H9 (cell line): Measurements from ENCODE around the gene EZH2. TPM values are rescaled to one million over a fixed set of nuclear protein-coding genes. Genes with fewer than 3 reads are reported as not detected.

Source experiments
- DNase-seq: peaks from one replicate; pipeline ENCODE4 v3.0.0-alpha.2; 2017
- H2AFZ ChIP-seq: one replicate; pipeline ENCODE4 v1.6.1; 2013; ENCODE audit warnings: mild to moderate bottlenecking, low read length, control low read depth, moderate library complexity
- H2AK5ac ChIP-seq: 2 replicates; pipeline ENCODE4 v1.6.1; 2013; ENCODE audit warnings: low read length, control low read depth, mixed read lengths; ENCODE audit not compliant: insufficient read length
- H2BK120ac ChIP-seq: one replicate; pipeline ENCODE4 v1.6.1; 2013; ENCODE audit warnings: low read depth, mild to moderate bottlenecking, low read length, control low read depth, inconsistent platforms; ENCODE audit not compliant: poor library complexity, severe bottlenecking
- H2BK12ac ChIP-seq: 2 replicates; pipeline ENCODE4 v1.6.1; 2013; ENCODE audit warnings: low read length, control low read depth, mixed read lengths, low read depth; ENCODE audit not compliant: insufficient read length
- H2BK15ac ChIP-seq: 2 replicates; pipeline ENCODE4 v1.6.1; 2013; ENCODE audit warnings: low read depth, low read length, control low read depth
- H2BK20ac ChIP-seq: one replicate; pipeline ENCODE4 v1.6.1; 2013; ENCODE audit warnings: low read depth, mild to moderate bottlenecking, low read length, control low read depth, inconsistent platforms; ENCODE audit not compliant: poor library complexity, severe bottlenecking
- H2BK5ac ChIP-seq: 2 replicates; pipeline ENCODE4 v1.6.1; 2013; ENCODE audit warnings: low read length, control low read depth, mixed read lengths; ENCODE audit not compliant: insufficient read length
- H3K14ac ChIP-seq: 2 replicates; pipeline ENCODE4 v1.6.1; 2013; ENCODE audit warnings: low read length, control low read depth; ENCODE audit not compliant: insufficient read depth
- H3K18ac ChIP-seq: 2 replicates; pipeline ENCODE4 v1.6.1; 2013; ENCODE audit warnings: low read depth, mild to moderate bottlenecking, mixed read lengths, low read length, control low read depth; ENCODE audit not compliant: insufficient read length
- H3K23ac ChIP-seq: 2 replicates; pipeline ENCODE4 v1.6.1; 2013; ENCODE audit warnings: low read length, control low read depth, mixed read lengths, low read depth; ENCODE audit not compliant: insufficient read length
- H3K23me2 ChIP-seq: 2 replicates; pipeline ENCODE4 v1.6.1; 2013; ENCODE audit warnings: low read depth, mild to moderate bottlenecking, mixed read lengths, low read length, control low read depth; ENCODE audit not compliant: insufficient read length, poor library complexity, severe bottlenecking
- H3K27ac ChIP-seq: 2 replicates; pipeline ENCODE4 v1.5.1; 2013; ENCODE audit warnings: low read length, control low read depth, mixed read lengths, low read depth; ENCODE audit not compliant: insufficient read length
- H3K27me3 ChIP-seq: 2 replicates; pipeline ENCODE4 v1.6.1; 2013; ENCODE audit warnings: low read length, control low read depth, inconsistent platforms; ENCODE audit not compliant: insufficient read depth
- H3K4ac ChIP-seq: 2 replicates; pipeline ENCODE4 v1.6.1; 2013; ENCODE audit warnings: low read depth, mild to moderate bottlenecking, control low read depth, inconsistent platforms, low read length, moderate library complexity
- H3K4me1 ChIP-seq: 2 replicates; pipeline ENCODE4 v1.6.1; 2013; ENCODE audit warnings: low read length, control low read depth, inconsistent platforms; ENCODE audit not compliant: insufficient read depth
- H3K4me2 ChIP-seq: 2 replicates; pipeline ENCODE4 v1.6.1; 2013; ENCODE audit warnings: low read length, control low read depth, mixed read lengths; ENCODE audit not compliant: insufficient read length, insufficient read depth
- H3K56ac ChIP-seq: 2 replicates; pipeline ENCODE4 v1.6.1; 2013; ENCODE audit warnings: low read depth, mild to moderate bottlenecking, mixed read lengths, low read length, control low read depth; ENCODE audit not compliant: insufficient read length
- H3K79me1 ChIP-seq: 2 replicates; pipeline ENCODE4 v1.6.1; 2013; ENCODE audit warnings: low read depth, mild to moderate bottlenecking, moderate library complexity, low read length, control low read depth, inconsistent platforms; ENCODE audit not compliant: insufficient read depth, poor library complexity, severe bottlenecking
- H3K79me2 ChIP-seq: 2 replicates; pipeline ENCODE4 v1.6.1; 2013; ENCODE audit warnings: low read length, control low read depth, inconsistent platforms; ENCODE audit not compliant: insufficient read depth
- H3K9ac ChIP-seq: 2 replicates; pipeline ENCODE4 v1.6.1; 2013; ENCODE audit warnings: low read length, control low read depth, mixed read lengths; ENCODE audit not compliant: insufficient read length; ENCODE audit errors: extremely low read depth
- H3K9me3 ChIP-seq: one replicate; pipeline ENCODE4 v1.6.1; 2013; ENCODE audit warnings: low read depth, low read length, inconsistent platforms; ENCODE audit not compliant: control insufficient read depth
- H3T11ph ChIP-seq: one replicate; pipeline ENCODE4 v1.6.1; 2013; ENCODE audit warnings: mild to moderate bottlenecking, low read length, control low read depth, inconsistent platforms
- H4K20me1 ChIP-seq: one replicate; pipeline ENCODE4 v1.6.1; 2013; ENCODE audit not compliant: control insufficient read depth, insufficient read length, insufficient read depth
- H4K5ac ChIP-seq: 2 replicates; pipeline ENCODE4 v1.6.1; 2013; ENCODE audit warnings: low read depth, mild to moderate bottlenecking, mixed read lengths, low read length, control low read depth; ENCODE audit not compliant: insufficient read length
- H4K8ac ChIP-seq: replicated peaks from 2 replicates; pipeline ENCODE4 v1.6.1; 2013; ENCODE audit warnings: low read length, control low read depth, mixed read lengths, low read depth; ENCODE audit not compliant: insufficient read length
- H4K91ac ChIP-seq: 2 replicates; pipeline ENCODE4 v1.6.1; 2013; ENCODE audit warnings: low read depth, mild to moderate bottlenecking, moderate library complexity, mixed read lengths, low read length, control low read depth; ENCODE audit not compliant: insufficient read length
- H3K27ac Mint-ChIP-seq, 3 experiments: 2 replicates in 2 of 3; 3 replicates in 1 of 3; pipeline ENCODE4 v1.8.0; 2020 to 2021; ENCODE audit warnings: mixed read lengths in 3 of 3, mild to moderate bottlenecking in 1 of 3, moderate library complexity in 1 of 3
- H3K27me3 Mint-ChIP-seq: 2 replicates; pipeline ENCODE4 v1.8.0; 2021; ENCODE audit warnings: low read depth, mild to moderate bottlenecking, moderate library complexity, mixed read lengths
- H3K36me3 Mint-ChIP-seq, 3 experiments: 2 replicates in 2 of 3; 3 replicates in 1 of 3; pipeline ENCODE4 v1.8.0; 2020 to 2021; ENCODE audit warnings: low read depth in 3 of 3, mixed read lengths in 3 of 3; ENCODE audit not compliant: insufficient read depth in 1 of 3
- H3K4me1 Mint-ChIP-seq, 2 experiments: 2 replicates each; pipeline ENCODE4 v1.8.0; 2020; ENCODE audit warnings: mixed read lengths in 2 of 2
- H3K4me3 Mint-ChIP-seq, 2 experiments: 2 replicates in 1 of 2; 3 replicates in 1 of 2; pipeline ENCODE4 v1.8.0; 2020 to 2021; ENCODE audit warnings: mild to moderate bottlenecking in 2 of 2, mixed read lengths in 2 of 2, moderate library complexity in 1 of 2
- H3K9me3 Mint-ChIP-seq, 2 experiments: 2 replicates in 1 of 2; 3 replicates in 1 of 2; pipeline ENCODE4 v1.8.0; 2020; ENCODE audit warnings: mild to moderate bottlenecking in 2 of 2, mixed read lengths in 2 of 2, moderate library complexity in 1 of 2
- CTCF ChIP-seq: fragments of 200-600 bp; sonication (generic); conservative IDR thresholded peaks from 3 replicates; pipeline ENCODE4 v1.8.0; 2021; ENCODE audit warnings: antibody characterized with exemption, mild to moderate bottlenecking
- WGBS: extraction: QIAGEN DNeasy Blood & Tissue Kit; methylation state at CpG from one replicate; pipeline ENCODE4 v1.1.7; 2013; ENCODE audit warnings: missing lambda C conversion rate, low lambda C conversion rate, mixed read lengths; ENCODE audit not compliant: insufficient read length; ENCODE audit errors: extremely low coverage; 5-methylcytosine and 5-hydroxymethylcytosine counted together
- total RNA-seq: library from RNA; stranded (reverse); gene quantifications from 2 replicates; pipeline ENCODE4 v1.2.1, GENCODE V29; 2021

Gene EZH2
- total RNA-seq, 1 experiment from 2014 or later = 41.3 TPM

DNA sequence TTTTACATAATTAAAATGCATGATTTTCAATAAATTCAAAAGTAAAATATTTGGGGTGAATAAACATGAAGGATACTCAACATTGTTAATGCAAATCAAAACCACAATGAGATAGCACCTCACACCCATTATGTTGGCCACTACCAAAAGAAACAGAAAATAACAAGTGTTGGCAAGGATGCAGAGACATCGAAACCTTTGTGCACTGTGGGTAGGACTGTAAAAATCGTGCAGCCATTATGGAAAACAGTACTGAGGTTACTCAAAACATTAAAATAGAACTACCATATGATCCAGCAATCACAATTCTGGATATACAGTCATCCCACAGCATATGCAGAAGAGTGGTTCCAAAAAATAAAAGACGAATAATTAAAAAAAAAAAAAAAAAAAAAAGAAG is 13.1 kb downstream of the EZH2 start:
- Histone ChIP-seq H3T11ph (no peak overlapping the region), H3K79me1 (peaks cover 16% of the 10 kb centered on the region), H3K27me3 (no peaks in the 10 kb centered on the region), H3K4me1 (no peaks in the 10 kb centered on the region), H2AK5ac (no peak overlapping the region), H2BK20ac (no peak overlapping the region), H2BK12ac (no peak overlapping the region), H4K8ac (no peak overlapping the region), H2BK15ac (no peak overlapping the region), H3K27ac (no peak overlapping the region), H3K56ac (no peak overlapping the region), H3K4ac (no peak overlapping the region), H2BK5ac (no peak overlapping the region), H3K23me2 (no peaks in the 10 kb centered on the region), H4K5ac (no peak overlapping the region), H3K14ac (no peak overlapping the region), H2BK120ac (no peak overlapping the region), H3K23ac (no peak overlapping the region), H4K20me1 (no peaks in the 10 kb centered on the region), H2AFZ (no peak overlapping the region), H3K18ac (no peak overlapping the region), H3K9ac (no peak overlapping the region), H4K91ac (no peak overlapping the region), H3K4me2 (no peak overlapping the region), H3K79me2 (peaks cover 33% of the 10 kb centered on the region; the same call in 1 of the 2 replicates), H3K9me3 (no peaks in the 10 kb centered on the region)
- WGBS = no CpG with 5 or more reads among the region's 3 CpGs
- Mint-ChIP-seq H3K9me3 (peaks cover 5 to 13% of the 10 kb centered on the region in 2 experiments), H3K27me3 (no peaks in the 10 kb centered on the region), H3K36me3 (peaks cover 11 to 12% (median 11%) of the 10 kb centered on the region in 3 experiments; a peak in 6 of 7 replicates), H3K4me1 (peaks cover 22 to 37% of the 10 kb centered on the region in 2 experiments), H3K4me3 (no peak overlapping the region), H3K27ac (no peak overlapping the region)
- no peak for DNase-seq
- no peak for TF ChIP-seq CTCF
